Astrocyte of the cerebellum (primary cell): ENCODE data around the gene PSMB5.

ENCODE experiments used
- DNase-seq: peaks from one replicate; pipeline ENCODE4 v3.0.0-alpha.2; 2011; ENCODE audit warnings: low read depth
- H3K4me3 ChIP-seq: 2 replicates; pipeline ENCODE4 v1.5.1; 2011; ENCODE audit warnings: mild to moderate bottlenecking, low read depth, low read length, moderate library complexity
- in situ Hi-C: cut with HindIII; loops from 2 replicates; pipeline ENCODE4 v1.10.0; 2017; ENCODE audit warnings: low sequenced_read_pairs
- TF ChIP-seq, protein P1 (sequence below): IDR thresholded peaks from 2 replicates; pipeline ENCODE4 v1.5.1; 2012; ENCODE audit warnings: low read length, low read depth, moderate library complexity, mild to moderate bottlenecking; ENCODE audit errors: missing control alignments

PSMB5 gene

DNA sequence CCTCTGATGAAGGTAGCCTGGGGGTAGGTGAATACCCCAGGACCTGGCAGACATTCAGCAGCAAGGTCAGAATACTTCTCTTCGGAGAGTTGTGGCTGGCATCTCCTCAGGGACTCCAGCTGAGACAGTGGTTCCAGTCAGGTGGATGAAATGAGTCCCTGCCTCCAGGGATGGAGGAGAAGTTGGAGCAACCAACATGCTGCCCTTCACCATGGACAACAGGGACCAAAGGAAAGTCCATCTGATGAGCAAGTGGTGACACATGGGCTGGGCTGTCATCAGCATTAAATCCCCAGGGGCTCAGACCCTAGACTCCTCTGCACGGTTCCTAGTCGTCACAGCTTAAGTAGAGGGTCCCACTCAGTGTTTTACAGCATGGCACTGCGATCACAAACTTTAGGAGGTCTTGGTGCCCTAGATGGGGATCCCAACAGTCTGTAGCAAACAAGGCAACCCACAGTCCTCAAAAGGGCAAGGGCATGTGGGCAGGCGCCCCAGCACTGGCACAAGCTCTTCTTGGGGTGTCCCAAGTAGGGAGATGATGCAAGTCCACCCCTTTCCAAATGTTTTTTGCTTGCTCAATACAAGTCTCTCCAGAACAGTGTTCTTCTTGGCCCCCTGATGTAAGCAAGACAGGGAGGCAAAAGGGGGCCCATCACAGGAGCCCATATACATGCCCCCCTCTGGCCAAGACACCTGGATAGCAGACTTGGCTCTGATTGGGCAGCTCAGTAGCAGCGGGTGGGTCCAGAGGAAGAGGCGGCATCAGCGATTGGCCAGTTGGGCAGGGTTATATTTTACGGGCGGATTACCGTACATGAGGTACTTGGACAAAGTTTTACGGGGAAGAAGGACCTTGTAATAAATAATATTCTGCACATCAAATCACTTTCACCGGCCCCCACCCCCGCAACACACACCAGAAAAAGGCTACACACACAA is 33.4 kb upstream of the PSMB5 start:
- DNase-seq, result no peak
- in situ Hi-C loops, result no loop called here
- H3K4me3 ChIP-seq, result peak overlapping the region; percentile 20
- TF ChIP-seq, protein P1, sequence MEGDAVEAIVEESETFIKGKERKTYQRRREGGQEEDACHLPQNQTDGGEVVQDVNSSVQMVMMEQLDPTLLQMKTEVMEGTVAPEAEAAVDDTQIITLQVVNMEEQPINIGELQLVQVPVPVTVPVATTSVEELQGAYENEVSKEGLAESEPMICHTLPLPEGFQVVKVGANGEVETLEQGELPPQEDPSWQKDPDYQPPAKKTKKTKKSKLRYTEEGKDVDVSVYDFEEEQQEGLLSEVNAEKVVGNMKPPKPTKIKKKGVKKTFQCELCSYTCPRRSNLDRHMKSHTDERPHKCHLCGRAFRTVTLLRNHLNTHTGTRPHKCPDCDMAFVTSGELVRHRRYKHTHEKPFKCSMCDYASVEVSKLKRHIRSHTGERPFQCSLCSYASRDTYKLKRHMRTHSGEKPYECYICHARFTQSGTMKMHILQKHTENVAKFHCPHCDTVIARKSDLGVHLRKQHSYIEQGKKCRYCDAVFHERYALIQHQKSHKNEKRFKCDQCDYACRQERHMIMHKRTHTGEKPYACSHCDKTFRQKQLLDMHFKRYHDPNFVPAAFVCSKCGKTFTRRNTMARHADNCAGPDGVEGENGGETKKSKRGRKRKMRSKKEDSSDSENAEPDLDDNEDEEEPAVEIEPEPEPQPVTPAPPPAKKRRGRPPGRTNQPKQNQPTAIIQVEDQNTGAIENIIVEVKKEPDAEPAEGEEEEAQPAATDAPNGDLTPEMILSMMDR, result no peak

DNA sequence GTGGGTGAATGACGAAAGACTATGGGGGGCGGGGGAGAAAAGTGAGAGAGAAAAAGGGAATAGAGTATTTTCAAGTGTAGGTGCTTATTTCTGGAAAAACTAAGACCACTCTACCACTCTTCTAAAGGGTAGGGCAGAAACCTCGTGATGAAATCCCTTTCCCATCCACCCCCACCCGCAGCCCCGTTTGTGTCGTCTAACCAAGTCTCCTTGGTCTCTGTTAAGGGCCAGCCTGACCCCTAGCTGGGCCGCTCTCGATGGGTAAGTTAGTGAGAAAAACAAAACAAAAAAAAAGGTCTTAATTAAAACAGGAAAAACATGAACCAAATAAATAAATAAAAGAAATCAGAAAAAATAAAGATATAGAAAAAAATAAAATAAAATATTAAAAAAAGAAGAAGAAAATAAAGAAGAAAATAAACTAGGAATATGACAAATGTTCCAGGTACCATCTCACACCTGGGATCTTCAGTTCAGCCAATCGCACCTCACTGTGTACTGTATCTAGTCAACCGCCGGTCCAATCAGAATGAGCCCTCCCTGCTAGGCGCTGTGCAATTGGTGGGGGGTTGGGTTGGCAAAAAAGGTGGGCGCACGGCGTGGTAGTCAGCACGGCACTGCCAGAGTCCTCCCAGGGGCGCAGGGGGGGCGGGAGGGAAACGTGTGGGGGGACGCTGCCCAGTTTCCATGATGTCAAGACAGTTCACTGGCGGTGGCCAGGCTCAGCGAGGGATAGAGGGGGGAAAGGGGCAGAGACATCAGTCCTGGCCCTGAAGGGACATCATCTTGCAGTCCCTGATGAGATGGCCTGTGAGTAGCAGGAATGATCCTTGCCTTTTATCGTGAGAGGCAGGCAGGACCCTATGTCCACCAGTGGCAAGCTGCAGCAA is 32.4 kb upstream of the PSMB5 start:
- H3K4me3 ChIP-seq, result no peak overlapping the region
- DNase-seq, result no peak
- TF ChIP-seq, protein P1, result no peak
- in situ Hi-C loops, result no loop called here

DNA sequence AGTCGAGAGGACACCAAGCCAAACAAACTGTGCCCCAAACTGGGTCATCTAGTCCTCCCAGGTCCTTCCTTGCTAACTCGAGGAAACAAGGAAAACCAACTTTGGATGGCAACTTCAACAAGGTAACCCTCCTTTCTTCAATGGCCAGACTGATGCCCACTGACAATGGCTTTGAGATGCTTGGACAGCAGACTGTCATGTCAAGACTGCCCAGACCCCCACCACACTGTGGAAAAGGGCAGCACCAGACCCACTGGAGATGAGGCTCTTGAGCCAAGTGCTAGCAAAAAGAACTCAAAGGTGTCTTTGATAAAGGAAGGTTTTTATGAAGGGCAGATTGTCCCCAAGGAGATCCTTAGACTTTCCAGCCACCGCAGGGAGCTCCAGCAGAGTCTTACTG is 31.7 kb upstream of the PSMB5 start:
- DNase-seq, result no peak
- in situ Hi-C loops, result no loop called here
- TF ChIP-seq, protein P1, result no peak
- H3K4me3 ChIP-seq, result no peak overlapping the region

DNA sequence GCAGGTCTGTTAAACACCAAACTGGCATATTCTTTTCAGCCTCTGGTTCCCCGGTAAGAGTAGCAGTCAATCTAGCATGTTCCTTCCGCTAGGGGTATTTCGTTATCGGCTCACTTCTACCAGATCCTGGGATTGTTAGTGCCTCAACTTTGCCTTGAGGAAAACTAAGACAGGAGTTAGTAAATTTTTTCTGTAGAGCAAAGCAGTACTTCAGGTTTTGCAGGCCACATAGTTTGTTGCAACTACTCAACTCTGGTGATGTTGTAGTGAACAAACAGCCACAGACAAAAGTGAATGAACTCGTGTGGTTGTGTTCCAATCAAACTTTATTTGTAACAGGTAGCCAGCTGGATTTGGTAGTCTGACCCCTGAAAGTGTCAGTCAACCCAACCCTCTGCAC is 28.9 kb upstream of the PSMB5 start:
- TF ChIP-seq, protein P1, result no peak
- DNase-seq, result no peak
- H3K4me3 ChIP-seq, result no peak overlapping the region
- in situ Hi-C loops, result no loop called here

DNA sequence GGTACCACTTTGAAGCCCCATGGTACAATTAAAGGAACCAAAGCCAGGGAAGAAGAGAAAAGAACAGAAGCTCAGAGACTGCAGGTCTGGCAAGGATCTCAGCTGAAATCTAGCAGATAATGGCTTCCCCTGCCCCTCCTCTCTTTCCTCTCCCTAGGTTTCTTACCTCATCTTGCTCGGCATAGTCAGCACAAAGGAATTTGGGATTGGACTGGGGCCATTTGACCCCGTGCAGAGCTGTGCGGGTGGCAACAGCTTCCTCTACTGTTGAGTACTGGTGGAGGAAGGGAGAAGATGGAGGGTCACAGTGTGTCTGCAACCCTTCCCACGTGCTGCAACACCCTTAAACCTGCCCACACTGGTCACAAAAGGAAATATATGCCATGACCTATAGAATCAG is 27.3 kb upstream of the PSMB5 start:
- DNase-seq, result peak; percentile 93
- in situ Hi-C loops, result no loop called here
- H3K4me3 ChIP-seq, result no peak overlapping the region
- TF ChIP-seq, protein P1, result no peak

DNA sequence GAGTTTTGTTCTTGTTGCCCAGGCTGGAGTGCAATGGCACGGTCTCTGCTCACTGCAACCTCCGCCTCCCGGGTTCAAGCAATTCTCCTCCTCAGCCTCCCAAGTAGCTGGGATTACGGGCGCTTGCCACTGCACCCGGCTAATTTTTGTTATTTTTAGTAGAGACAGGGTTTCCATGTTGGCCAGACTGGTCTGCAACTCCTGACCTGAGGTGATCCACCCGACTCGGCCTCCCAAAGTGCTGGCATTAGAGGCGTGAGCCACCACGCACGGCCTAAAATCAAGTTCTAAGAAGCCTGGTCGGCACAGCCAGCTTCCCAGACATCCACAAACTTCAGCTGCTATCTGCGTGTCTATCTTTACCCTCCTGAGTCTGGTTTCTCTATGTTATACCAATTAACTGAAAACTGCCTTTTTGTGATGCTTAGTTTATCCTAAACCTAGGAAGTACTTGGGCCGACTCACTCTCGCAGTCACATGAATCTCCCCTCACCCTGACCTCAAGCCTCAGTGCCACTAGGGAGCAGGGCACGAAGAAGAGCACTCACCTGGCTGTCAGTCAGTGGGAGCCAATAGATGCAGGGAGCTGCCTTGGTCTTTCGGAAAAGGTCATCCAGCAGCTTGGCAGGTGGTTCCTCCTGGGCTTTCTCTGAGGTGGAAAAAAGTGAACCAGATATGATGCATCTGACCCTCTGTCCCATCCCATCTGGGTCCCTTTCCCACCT is 26.0 kb upstream of the PSMB5 start:
- DNase-seq, result no peak
- H3K4me3 ChIP-seq, result no peak overlapping the region
- TF ChIP-seq, protein P1, result no peak
- in situ Hi-C loops, result no loop called here
